ENCODE data around the gene CACNA1C. TPM values are rescaled to one million over a fixed set of nuclear protein-coding genes. Genes with fewer than 3 reads are reported as not detected.

The CACNA1C gene
- total RNA-seq, 2 donors from 2014 or later, result 70.0 to 127 TPM

GRCh38 chr12:2247596-2247995, 194.8 kb downstream of the CACNA1C start:
- no peak for TF ChIP-seq CTCF (IDR thresholded peaks at IDR 0.05)
- no peaks in the 10 kb centered on the region for H3K27me3 ChIP-seq (replicated peaks; ENCODE audit: insufficient read depth)
- DNase-seq (ENCODE audit: low spot score) (no peak), ATAC-seq (ENCODE audit: insufficient number of reproducible peaks, low FRiP score, low read depth) (no peak)
- H3K27ac ChIP-seq, result no peak overlapping the region
- H3K9me3 ChIP-seq, result no peaks in the 10 kb centered on the region
- no peaks in the 10 kb centered on the region for H3K36me3 ChIP-seq
- peaks cover 8 to 63% of the 10 kb centered on the region in 2 donors for H3K4me1 ChIP-seq (ENCODE audit: control insufficient read depth in 1 of 2, low read depth in 2 of 2)
- no peak overlapping the region for H3K4me3 ChIP-seq

- Histone ChIP-seq H3K9me3 (no peaks in the 10 kb centered on the region), H3K27me3 (replicated peaks; ENCODE audit: insufficient read depth) (no peaks in the 10 kb centered on the region), H3K36me3 (no peaks in the 10 kb centered on the region), H3K27ac (no peak overlapping the region), H3K4me3 (no peak overlapping the region), H3K4me1 (ENCODE audit: control insufficient read depth in 1 of 2, low read depth in 2 of 2) (peaks cover 8 to 63% of the 10 kb centered on the region in 2 donors)
- TF ChIP-seq CTCF (IDR thresholded peaks at IDR 0.05), result no peak
- DNase-seq (ENCODE audit: low spot score) (no peak), ATAC-seq (ENCODE audit: insufficient number of reproducible peaks, low FRiP score, low read depth) (no peak)
Observed at GRCh38 chr12:2248087-2248900, 195.5 kb downstream of the CACNA1C start.

GRCh38 chr12:2248901-2249381, 196.2 kb downstream of the CACNA1C start:
- ATAC-seq (ENCODE audit: insufficient number of reproducible peaks, low FRiP score, low read depth), result no peak
- Histone ChIP-seq H3K36me3 (no peaks in the 10 kb centered on the region), H3K9me3 (no peaks in the 10 kb centered on the region), H3K4me3 (no peak overlapping the region), H3K4me1 (ENCODE audit: control insufficient read depth in 1 of 2, low read depth in 2 of 2) (peaks cover 8 to 57% of the 10 kb centered on the region in 2 donors), H3K27me3 (replicated peaks; ENCODE audit: insufficient read depth) (no peaks in the 10 kb centered on the region), H3K27ac (no peak overlapping the region)
- DNase-seq (ENCODE audit: low spot score), result no peak
- TF ChIP-seq CTCF (IDR thresholded peaks at IDR 0.05), result no peak

- no peak for ATAC-seq (ENCODE audit: insufficient number of reproducible peaks, low FRiP score, low read depth)
- DNase-seq (ENCODE audit: low spot score), result no peak
- no peaks in the 10 kb centered on the region for H3K9me3 ChIP-seq
- H3K4me1 ChIP-seq (ENCODE audit: control insufficient read depth in 1 of 2, low read depth in 2 of 2), result peaks cover 0 to 39% of the 10 kb centered on the region in 2 donors
- no peaks in the 10 kb centered on the region for H3K36me3 ChIP-seq
- TF ChIP-seq CTCF (IDR thresholded peaks at IDR 0.05), result no peak
- no peak overlapping the region for H3K4me3 ChIP-seq
- H3K27me3 ChIP-seq (replicated peaks; ENCODE audit: insufficient read depth), result no peaks in the 10 kb centered on the region
- H3K27ac ChIP-seq, result no peak overlapping the region
Observed at GRCh38 chr12:2250797-2251196, 198.0 kb downstream of the CACNA1C start.

GRCh38 chr12:2251526-2252209, 198.9 kb downstream of the CACNA1C start:
- Histone ChIP-seq H3K9me3 (no peaks in the 10 kb centered on the region), H3K4me1 (ENCODE audit: control insufficient read depth in 1 of 2, low read depth in 2 of 2) (peaks cover 0 to 31% of the 10 kb centered on the region in 2 donors), H3K27me3 (replicated peaks; ENCODE audit: insufficient read depth) (no peaks in the 10 kb centered on the region), H3K4me3 (no peak overlapping the region), H3K36me3 (no peaks in the 10 kb centered on the region), H3K27ac (no peak overlapping the region)
- no peak for DNase-seq (ENCODE audit: low spot score)
- no peak for ATAC-seq (ENCODE audit: insufficient number of reproducible peaks, low FRiP score, low read depth)
- TF ChIP-seq CTCF (IDR thresholded peaks at IDR 0.05), result no peak

Data from thoracic aorta (tissue), 2 donors.